ENCODE results near the gene ABCD3.

DNA sequence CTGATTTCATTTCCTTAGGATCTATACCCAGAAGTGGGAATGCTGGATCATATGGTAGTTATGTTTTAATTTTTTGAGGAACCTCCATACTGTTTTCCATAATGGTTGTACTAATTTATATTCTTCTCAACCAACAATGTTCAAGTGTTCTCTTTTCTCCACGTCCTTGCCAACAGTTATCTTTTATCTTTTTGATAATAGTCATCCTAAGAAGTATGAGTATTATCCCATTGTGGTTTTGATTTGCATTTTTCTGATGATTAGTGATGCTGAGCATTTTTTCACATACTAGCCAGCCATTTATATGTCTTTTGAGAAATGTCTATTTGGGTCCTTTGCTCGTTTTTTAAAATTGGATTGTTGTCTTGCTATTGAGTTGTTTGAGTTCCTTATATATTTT lies 38.5 kb downstream of the ABCD3 start:
- TF ChIP-seq, protein P1, sequence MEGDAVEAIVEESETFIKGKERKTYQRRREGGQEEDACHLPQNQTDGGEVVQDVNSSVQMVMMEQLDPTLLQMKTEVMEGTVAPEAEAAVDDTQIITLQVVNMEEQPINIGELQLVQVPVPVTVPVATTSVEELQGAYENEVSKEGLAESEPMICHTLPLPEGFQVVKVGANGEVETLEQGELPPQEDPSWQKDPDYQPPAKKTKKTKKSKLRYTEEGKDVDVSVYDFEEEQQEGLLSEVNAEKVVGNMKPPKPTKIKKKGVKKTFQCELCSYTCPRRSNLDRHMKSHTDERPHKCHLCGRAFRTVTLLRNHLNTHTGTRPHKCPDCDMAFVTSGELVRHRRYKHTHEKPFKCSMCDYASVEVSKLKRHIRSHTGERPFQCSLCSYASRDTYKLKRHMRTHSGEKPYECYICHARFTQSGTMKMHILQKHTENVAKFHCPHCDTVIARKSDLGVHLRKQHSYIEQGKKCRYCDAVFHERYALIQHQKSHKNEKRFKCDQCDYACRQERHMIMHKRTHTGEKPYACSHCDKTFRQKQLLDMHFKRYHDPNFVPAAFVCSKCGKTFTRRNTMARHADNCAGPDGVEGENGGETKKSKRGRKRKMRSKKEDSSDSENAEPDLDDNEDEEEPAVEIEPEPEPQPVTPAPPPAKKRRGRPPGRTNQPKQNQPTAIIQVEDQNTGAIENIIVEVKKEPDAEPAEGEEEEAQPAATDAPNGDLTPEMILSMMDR (conservative IDR thresholded peaks at IDR 0.05; ENCODE audit: low read depth, low read length): no peak
- no peak for TF ChIP-seq RCOR1 (IDR thresholded peaks at IDR 0.05; ENCODE audit: insufficient replicate concordance, low read length)
- no peak for TF ChIP-seq RAD21 (IDR thresholded peaks at IDR 0.05; ENCODE audit: low read length)
- TF ChIP-seq CEBPB (IDR thresholded peaks at IDR 0.05; ENCODE audit: low read depth, low read length): no peak
- TF ChIP-seq POLR2A (IDR thresholded peaks at IDR 0.05; ENCODE audit: low read depth, low read length): no peak
